Muscle of back (tissue), 11 donors: ENCODE measurements around the gene TGOLN2. TPM values are rescaled to one million over a fixed set of nuclear protein-coding genes. Genes with fewer than 3 reads are reported as not detected.
"Not testable (repeated sequence)": the region's sequence is repeated elsewhere in the genome, so short reads cannot be mapped to it uniquely, and the experiment has no call there.

ENCODE experiments used
- DNase-seq, 3 donors: peaks; one replicate each; pipeline versions ENCODE4 v3.0.0 to v3.0.0-alpha.2; 2013
- polyA plus RNA-seq, 10 donors: library from polyadenylated mRNA; unstranded; fragments of 120-200 nt; gene quantifications; one replicate each; pipeline ENCODE4 v1.2.1, GENCODE V29; 2013; ENCODE audit not compliant: insufficient read length in 10 of 10

TGOLN2 gene
- polyA plus RNA-seq, 10 donors = 52.2 to 75.0 (median 67.5) TPM

- DNase-seq = no peak
These were observed 13.7 kb upstream of the TGOLN2 start for GRCh38 chr2:85341269-85342029.

DNA sequence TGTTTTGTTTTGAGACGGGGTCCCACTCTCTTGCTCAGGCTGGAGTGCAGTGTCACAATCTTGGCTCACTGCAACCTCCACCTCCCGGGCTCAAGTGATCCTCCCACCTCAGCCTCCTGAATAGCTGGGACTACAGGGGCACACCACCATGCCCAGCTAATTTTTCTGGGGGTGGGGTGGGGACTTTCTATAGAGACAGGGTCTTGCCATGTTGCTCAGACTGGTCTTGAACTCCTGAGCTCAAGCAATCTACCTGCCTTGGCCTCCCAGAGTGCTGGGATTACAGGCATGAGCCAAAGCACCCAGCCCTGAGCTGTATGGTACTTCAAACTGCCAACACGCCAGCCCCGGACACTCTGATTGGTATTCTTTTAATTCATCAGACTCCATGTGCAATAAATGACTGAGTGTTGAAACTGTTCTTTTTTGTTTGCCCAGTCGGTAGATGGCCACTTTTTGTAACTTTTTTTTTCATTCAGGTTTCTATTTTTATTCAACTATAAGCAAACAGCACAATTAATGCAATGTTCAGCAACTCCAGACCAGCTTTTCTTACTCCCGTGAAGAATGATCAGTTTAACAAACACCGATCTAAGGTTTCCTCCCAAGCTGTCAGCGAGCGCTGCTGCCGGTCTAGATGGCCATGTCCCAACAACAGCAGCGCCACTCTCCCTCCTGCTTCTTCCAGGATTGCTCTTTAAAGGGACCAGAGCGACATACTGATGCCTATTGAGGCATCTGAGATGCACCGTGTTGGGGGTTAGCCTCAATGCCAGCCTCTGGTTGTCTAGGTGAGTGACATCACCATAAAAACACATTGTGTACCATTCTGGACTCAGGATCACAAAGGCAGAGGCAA, 12.5 kb upstream of the TGOLN2 start:
- DNase-seq = no peak

DNA sequence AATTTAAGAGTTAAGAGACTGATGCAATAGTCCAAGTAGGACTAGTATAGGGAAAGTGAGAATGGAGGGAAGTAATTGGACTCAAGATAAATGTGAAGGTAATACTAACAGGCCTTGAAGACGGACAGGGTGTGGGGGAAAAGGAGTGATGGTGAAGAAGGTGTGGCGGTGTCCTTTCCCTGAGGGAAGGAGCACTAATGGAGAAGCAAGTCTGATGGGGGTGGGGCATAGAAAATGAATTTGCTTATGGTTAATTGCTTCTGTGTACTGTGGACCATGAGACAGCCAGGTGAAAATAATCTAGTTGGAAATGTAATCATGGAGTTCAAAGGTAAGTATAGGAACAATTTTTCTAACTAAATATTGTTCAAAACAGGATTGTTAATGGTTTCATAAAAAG, 7.1 kb upstream of the TGOLN2 start:
- no peak for DNase-seq

- DNase-seq = not testable (repeated sequence)
These were observed 6.1 kb upstream of the TGOLN2 start for GRCh38 chr2:85333877-85334276.

- no peak for DNase-seq
These were observed 3.2 kb upstream of the TGOLN2 start for GRCh38 chr2:85330839-85331636.

DNA sequence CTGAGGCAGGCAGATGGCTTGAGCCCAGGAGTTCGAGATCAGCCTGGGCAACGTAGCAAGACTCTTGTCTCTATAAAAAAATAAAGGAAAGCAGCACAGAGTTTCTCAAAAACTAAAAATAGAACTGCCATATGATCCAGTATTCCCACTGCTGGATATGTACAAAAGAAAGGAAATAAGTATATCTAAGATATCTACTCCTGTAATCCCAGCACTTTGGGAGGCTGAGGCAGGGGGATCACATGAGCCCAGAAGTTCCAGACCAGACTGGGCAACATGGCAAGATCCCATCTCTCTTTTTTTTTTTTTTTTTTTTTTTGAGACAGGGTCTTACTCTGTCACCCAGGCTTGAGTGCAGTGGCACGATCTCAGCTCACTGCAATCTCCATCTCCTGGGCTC, 1.9 kb upstream of the TGOLN2 start:
- not testable (repeated sequence) for DNase-seq

GRCh38 chr2:85329181-85329651, 1.4 kb upstream of the TGOLN2 start:
- DNase-seq = no peak

DNA sequence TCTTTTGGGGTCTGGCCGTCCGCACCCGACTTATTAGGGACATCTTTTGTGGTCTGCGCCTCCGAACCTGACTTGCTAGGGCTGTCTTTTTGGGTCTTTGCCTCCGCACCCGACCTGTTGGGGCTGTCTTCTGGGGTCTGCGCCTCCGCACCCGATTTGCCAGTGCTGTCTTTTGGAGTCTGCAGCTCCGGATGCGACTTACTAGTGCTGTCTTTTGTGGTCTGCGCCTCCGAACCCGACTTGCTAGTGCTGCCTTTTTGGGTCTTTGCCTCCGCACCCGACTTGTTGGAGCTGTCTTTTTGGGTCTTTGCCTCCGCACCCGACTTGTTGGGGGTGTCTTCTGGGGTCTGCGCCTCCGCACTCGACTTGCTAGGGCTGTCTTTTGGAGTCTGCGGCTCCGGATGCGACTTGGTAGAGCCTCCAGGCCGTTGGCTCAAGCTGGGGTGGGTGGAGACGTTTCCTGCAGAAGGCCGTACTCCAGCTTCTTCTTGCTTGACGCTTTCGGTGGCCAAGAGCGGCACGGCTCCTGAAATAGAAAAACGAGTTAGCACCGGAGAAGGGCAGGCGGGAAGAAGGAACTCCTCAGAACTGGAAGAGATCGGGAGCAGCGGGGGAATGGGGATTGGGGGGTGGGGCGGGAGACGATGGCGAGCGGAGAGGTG, 498 bp downstream of the TGOLN2 start:
- DNase-seq = peak; percentile 22 to 84 (median 61)

- peak in 1 of 3 donors; percentile 41 for DNase-seq
These were observed 1.2 kb downstream of the TGOLN2 start for GRCh38 chr2:85326406-85327159.

DNA sequence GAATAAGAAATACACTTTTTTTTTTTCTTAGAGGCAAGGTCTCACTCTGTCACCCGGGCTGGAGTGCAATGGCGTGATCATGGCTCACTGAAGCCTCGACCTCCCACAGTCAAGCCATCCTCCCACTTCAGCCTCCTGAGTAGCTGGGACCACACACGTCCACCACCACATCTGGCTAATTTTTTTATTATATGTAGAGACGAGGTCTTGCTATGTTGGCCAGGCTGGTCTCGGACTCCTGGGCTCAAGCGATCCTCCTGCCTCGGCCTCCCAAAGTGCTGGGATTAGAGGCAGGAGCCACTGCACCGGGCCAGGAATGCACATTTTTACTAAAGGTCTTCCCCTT, 2.4 kb downstream of the TGOLN2 start:
- no peak for DNase-seq

DNA sequence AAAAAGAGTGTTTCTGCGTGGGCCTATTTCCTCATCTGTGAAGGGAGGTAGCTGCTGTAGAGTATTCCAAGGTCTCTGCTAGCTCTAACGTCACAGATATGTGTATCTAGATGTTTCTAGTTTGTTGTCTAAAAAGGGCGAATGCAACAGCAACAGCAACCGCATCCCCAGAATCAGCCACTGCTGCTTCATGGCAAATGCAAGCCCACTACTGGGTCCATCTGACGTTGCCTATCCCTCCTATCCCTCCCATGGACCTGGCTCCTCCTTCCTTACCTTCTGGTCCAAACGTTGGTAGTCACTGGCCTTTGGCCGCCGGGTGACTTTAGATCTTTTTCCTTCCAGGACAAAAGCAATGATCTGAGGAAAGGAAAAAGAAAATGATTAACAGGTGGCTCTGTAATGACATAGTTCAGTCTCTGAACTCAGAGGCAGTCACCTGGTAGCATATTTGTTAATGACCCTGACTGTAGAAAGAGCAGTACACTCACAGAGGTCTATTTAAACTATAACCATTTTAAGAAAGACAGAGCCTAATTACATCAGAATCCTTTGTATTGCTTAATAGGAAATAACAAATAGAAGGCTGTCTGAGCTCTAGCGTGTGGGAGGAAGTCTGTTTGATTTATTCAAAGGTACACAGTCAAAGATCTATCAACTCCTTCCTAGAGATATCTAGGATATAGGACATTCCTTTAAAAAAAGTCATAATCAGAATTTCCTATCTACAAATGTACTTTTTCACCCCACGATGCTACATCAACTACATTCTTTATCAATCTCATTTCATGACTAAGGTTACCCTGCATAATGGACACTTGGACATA, 2.9 kb downstream of the TGOLN2 start:
- DNase-seq = no peak

DNA sequence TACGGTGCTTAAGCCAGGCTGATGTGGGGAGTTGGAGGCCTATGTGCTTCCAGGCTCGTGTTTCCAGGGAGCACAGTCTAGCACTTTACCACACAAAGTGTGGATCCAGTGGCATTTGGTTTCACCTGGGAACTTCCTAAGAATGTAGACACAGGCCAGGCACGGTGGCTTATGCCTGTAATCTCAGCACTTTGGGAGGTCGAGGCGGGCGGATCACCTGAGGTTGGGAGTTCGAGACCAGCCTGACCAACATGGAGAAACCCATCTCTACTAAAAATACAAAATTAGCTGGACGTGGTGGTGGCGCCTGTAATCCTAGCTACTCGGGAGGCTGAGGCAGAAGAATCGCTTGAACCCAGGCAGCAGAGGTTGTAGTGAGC, 3.8 kb downstream of the TGOLN2 start:
- not testable (repeated sequence) for DNase-seq

DNA sequence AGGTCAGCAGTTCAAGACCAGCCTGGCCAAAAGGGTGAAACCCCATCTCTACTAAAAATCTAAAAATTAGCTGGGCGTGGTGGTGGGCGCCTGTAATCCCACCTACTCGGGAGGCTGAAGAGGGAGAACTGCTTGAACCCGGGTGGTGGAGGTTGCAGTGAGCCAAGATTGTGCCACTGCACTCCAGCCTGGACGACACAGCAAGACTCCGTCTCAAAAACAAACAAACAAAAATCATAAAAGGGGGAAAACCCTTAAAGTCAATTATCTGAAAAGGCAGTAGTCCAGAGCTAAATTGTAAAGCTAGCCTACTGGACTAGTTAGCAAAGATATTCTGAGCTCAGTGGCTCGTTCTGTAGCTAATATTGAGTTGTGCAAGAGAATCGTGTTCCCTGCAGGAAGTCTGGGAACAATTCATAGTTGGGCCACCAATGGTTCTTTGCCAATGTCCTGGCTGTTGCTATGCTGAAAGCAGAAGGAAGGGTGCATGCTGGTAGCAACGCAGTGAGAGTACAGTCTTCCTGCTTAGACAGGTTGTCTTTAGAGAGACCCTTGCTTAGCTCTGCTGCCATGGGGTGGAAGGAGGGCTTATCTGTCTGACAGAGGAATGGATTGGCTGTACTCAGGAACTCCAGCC, 4.3 kb downstream of the TGOLN2 start:
- DNase-seq = no peak

GRCh38 chr2:85319796-85320195, 8.0 kb downstream of the TGOLN2 start:
- DNase-seq = no peak

GRCh38 chr2:85318222-85319074, 9.3 kb downstream of the TGOLN2 start:
- DNase-seq = peak in 2 of 3 donors; percentile 52 to 71

GRCh38 chr2:85315921-85316320, 11.9 kb downstream of the TGOLN2 start:
- DNase-seq = not testable (repeated sequence)

DNA sequence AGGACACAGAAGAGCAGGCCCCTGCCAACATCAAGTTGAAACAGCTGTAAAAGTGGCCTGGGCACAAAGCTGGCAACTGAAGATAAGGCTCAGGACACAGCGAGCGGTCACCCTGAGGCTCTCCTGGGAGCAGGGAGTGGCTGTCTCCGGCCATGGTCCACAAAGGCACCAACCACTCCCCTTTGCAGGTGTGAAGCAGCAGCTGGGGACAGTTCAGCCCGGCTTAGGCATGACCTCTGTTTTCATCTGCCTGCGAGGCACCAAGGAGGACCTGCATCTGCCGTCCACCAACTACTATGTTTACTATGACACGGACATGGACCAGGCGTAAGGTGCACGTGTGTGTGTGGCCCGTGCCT, 12.9 kb downstream of the TGOLN2 start:
- no peak for DNase-seq

- DNase-seq = no peak
These were observed 15.4 kb downstream of the TGOLN2 start for GRCh38 chr2:85312404-85312803.

- no peak for DNase-seq
These were observed 17.5 kb downstream of the TGOLN2 start for GRCh38 chr2:85310330-85310729.
